K562 (cell line): ENCODE data around the gene C17orf78. TPM values are rescaled to one million over a fixed set of nuclear protein-coding genes. Genes with fewer than 3 reads are reported as not detected.
"Not testable (repeated sequence)": the region's sequence is repeated elsewhere in the genome, so short reads cannot be mapped to it uniquely, and the experiment has no call there.

Experiments
- ATAC-seq: fragments of 200-7000 bp; cut with Tn5 transposase; 3 replicates; pipeline ENCODE4 v1.9.1; 2020; ENCODE audit warnings: moderate library complexity
- BruUV-seq: library from RNA; stranded (reverse); fragments of 400-500 nt; replicated peaks from 2 replicates; lab custom pipeline; 2021; lab: Mats Ljungman, UMichigan
- CTCF ChIA-PET: fragments of 300-600 bp; formaldehyde crosslinking; extraction: SDS; loops from one replicate; lab custom pipeline; 2021; ENCODE audit warnings: low intra/inter-chr PET ratio; lab: Yijun Ruan, JAX
- POLR2A ChIA-PET: fragments of 300-600, 350-650 bp; sonication (Branson Sonifier 250); formaldehyde crosslinking; extraction: SDS; loops from one replicate; lab custom pipeline; 2021; ENCODE audit warnings: antibody characterized with exemption, inconsistent platforms; lab: Yijun Ruan, JAX
- DNase-seq, 4 experiments: peaks; one replicate each; pipeline versions ENCODE4 v3.0.0 to v3.0.0-alpha.2; 2011 to 2018; ENCODE audit warnings: low spot score in 3 of 4, mixed read lengths in 3 of 4; ENCODE audit errors: extremely low read depth in 1 of 4
- FAIRE-seq: peaks from 2 replicates; lab custom pipeline; 2011; peaks lifted over from hg19 to GRCh38; lab: Jason Lieb, UNC
- H2AFZ ChIP-seq: 2 replicates; pipeline ENCODE4 v1.6.0; 2011; ENCODE audit warnings: low read depth, low read length, control low read depth, inconsistent platforms
- H3K27ac ChIP-seq: fragments of 200-600 bp; 3 replicates; pipeline ENCODE4 v1.8.0; 2011; ENCODE audit warnings: low read depth, mild to moderate bottlenecking, control low read depth, inconsistent platforms, low read length, moderate library complexity, mixed read lengths; ENCODE audit errors: extremely low read depth
- H3K27me3 ChIP-seq, 2 experiments: fragments of 300-600 bp in 1 of 2; 2 replicates in 1 of 2; 3 replicates in 1 of 2; pipeline versions ENCODE4 v1.6.0 to v1.8.0; 2011; ENCODE audit warnings: inconsistent platforms in 2 of 2, low read length in 2 of 2, mild to moderate bottlenecking in 1 of 2, mixed read lengths in 1 of 2, moderate library complexity in 1 of 2; ENCODE audit not compliant: control insufficient read depth in 2 of 2, insufficient read depth in 2 of 2
- H3K36me3 ChIP-seq: fragments of 300-600 bp; 3 replicates; pipeline ENCODE4 v1.8.0; 2011; ENCODE audit warnings: mild to moderate bottlenecking, low read length, inconsistent platforms; ENCODE audit not compliant: control insufficient read depth, insufficient read depth
- H3K4me1 ChIP-seq, 2 experiments: fragments of 200-600 bp in 1 of 2; replicated peaks in 1 of 2; 2 replicates in 1 of 2; 3 replicates in 1 of 2; pipeline versions ENCODE4 v1.5.1 to v1.8.0; 2011; ENCODE audit warnings: inconsistent platforms in 2 of 2, low read length in 2 of 2, mild to moderate bottlenecking in 1 of 2, mixed read lengths in 1 of 2, moderate library complexity in 1 of 2; ENCODE audit not compliant: control insufficient read depth in 2 of 2, insufficient read depth in 2 of 2
- H3K4me2 ChIP-seq: 2 replicates; pipeline ENCODE4 v1.6.1; 2011; ENCODE audit warnings: low read length, control low read depth, inconsistent platforms, mixed read lengths; ENCODE audit not compliant: insufficient read depth
- H3K4me3 ChIP-seq: fragments of 200-600 bp; sonication (generic), shearing (Covaris generic); 2 replicates; pipeline ENCODE4 v1.5.1; 2016; ENCODE audit warnings: control low read depth, inconsistent platforms
- H3K79me2 ChIP-seq: fragments of 200-600 bp; 3 replicates; pipeline ENCODE4 v1.8.0; 2011; ENCODE audit warnings: low read length, inconsistent platforms; ENCODE audit not compliant: control insufficient read depth, insufficient read depth
- H3K9ac ChIP-seq, 2 experiments: 2 replicates each; pipeline versions ENCODE4 v1.6.0 to v1.6.1; 2011; ENCODE audit warnings: low read depth in 2 of 2, low read length in 2 of 2, control low read depth in 1 of 2, inconsistent platforms in 1 of 2, mild to moderate bottlenecking in 1 of 2, mixed read lengths in 1 of 2; ENCODE audit not compliant: insufficient read depth in 1 of 2
- H3K9me1 ChIP-seq: one replicate; pipeline ENCODE4 v1.6.0; 2011; ENCODE audit warnings: inconsistent platforms, mild to moderate bottlenecking, low read length, moderate library complexity; ENCODE audit not compliant: control insufficient read depth, insufficient read depth
- H3K9me3 ChIP-seq: replicated peaks from 2 replicates; pipeline ENCODE4 v1.5.1; 2011; ENCODE audit warnings: low read depth, low read length, inconsistent platforms; ENCODE audit not compliant: control insufficient read depth, insufficient read depth
- H4K20me1 ChIP-seq: replicated peaks from 2 replicates; pipeline ENCODE4 v1.6.1; 2011; ENCODE audit warnings: low read length, inconsistent platforms, mixed read lengths; ENCODE audit not compliant: control insufficient read depth, insufficient read depth
- EHMT2 ChIP-seq: fragments of 450-650 bp; IDR thresholded peaks from 2 replicates; pipeline ENCODE4 v1.6.1; 2018; ENCODE audit warnings: antibody characterized with exemption
- ZFP1 ChIP-seq: fragments of 450-650 bp; formaldehyde crosslinking; IDR thresholded peaks from 2 replicates; pipeline ENCODE4 v1.4.0; 2020; ENCODE audit warnings: mild to moderate bottlenecking, mixed read lengths
- WGBS: fragments of 100-300 bp; shearing (Covaris generic); methylation state at CpG from one replicate; pipeline ENCODE4 v1.1.6; 2016; ENCODE audit warnings: low coverage, mixed read lengths; ENCODE audit not compliant: insufficient coverage; ENCODE audit errors: missing lambda C conversion rate; 5-methylcytosine and 5-hydroxymethylcytosine counted together
- in situ Hi-C: fragments of 300-500 bp; cut with MboI; formaldehyde crosslinking; loops from 4 replicates; pipeline ENCODE4 v1.15.0; 2018; ENCODE audit warnings: inconsistent platforms, mixed read lengths
- intact Hi-C: fragments of 100-400 bp; cut with micrococcal nuclease; formaldehyde crosslinking; loops from 2 replicates; pipeline ENCODE4 v1.14.2; 2022
- polyA plus RNA-seq, 8 experiments: library from polyadenylated mRNA; depleted of rRNA in 4 of 8; stranded (reverse) in 5 of 8; unstranded in 3 of 8; fragments of >200 nt; fragmentation: Nextera tagmentation in 2 of 8; fragmentation: Illumina TruSeq in 1 of 8; extraction: Ambion mirVana in 2 of 8; extraction: Trizol in 1 of 8; gene quantifications; 2 replicates each; pipeline versions ENCODE4 v1.2.1 to v1.2.3, GENCODE V29; 2011 to 2014; ENCODE audit warnings: inconsistent platforms in 1 of 8, missing spikeins in 1 of 8
- total RNA-seq, 7 experiments: library from RNA; depleted of rRNA in 6 of 7; stranded (reverse); fragments of >200 nt in 6 of 7; fragmentation: Illumina TruSeq in 2 of 7; extraction: Trizol in 2 of 7; gene quantifications; 2 replicates each; pipeline versions ENCODE4 v1.2.1 to v1.2.3, GENCODE V29; 2011 to 2021; ENCODE audit warnings: low replicate concordance in 1 of 7
- TF ChIP-seq, protein P1 (sequence below): fragments of 450-650 bp; IDR thresholded peaks from 2 replicates; pipeline ENCODE4 v1.6.1; 2016; ENCODE audit warnings: mild to moderate bottlenecking, moderate library complexity

The C17orf78 gene
- total and polyA plus RNA-seq, 9 of the 15 experiments (the other 6 are each of a cell fraction or from before 2014, with no cell fraction given), result not detected

DNA sequence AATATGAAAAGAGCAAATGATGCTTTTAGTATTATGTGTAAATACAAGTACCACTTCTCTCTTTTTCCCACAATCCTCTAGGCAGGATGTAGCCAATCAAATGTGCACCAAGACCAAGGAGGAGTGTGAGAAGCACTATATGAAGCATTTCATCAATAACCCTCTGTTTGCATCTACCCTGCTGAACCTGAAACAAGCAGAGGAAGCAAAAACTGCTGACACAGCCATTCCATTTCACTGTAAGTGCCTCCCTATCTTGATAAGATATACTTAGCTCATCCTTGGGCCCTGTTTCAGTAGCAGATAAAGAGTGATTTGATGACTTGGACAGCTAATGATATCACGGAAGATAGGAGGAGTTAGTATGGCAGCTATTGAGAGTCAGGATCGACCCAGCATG lies 64.6 kb downstream of the C17orf78 start (continued):
- TF ChIP-seq, protein P1, sequence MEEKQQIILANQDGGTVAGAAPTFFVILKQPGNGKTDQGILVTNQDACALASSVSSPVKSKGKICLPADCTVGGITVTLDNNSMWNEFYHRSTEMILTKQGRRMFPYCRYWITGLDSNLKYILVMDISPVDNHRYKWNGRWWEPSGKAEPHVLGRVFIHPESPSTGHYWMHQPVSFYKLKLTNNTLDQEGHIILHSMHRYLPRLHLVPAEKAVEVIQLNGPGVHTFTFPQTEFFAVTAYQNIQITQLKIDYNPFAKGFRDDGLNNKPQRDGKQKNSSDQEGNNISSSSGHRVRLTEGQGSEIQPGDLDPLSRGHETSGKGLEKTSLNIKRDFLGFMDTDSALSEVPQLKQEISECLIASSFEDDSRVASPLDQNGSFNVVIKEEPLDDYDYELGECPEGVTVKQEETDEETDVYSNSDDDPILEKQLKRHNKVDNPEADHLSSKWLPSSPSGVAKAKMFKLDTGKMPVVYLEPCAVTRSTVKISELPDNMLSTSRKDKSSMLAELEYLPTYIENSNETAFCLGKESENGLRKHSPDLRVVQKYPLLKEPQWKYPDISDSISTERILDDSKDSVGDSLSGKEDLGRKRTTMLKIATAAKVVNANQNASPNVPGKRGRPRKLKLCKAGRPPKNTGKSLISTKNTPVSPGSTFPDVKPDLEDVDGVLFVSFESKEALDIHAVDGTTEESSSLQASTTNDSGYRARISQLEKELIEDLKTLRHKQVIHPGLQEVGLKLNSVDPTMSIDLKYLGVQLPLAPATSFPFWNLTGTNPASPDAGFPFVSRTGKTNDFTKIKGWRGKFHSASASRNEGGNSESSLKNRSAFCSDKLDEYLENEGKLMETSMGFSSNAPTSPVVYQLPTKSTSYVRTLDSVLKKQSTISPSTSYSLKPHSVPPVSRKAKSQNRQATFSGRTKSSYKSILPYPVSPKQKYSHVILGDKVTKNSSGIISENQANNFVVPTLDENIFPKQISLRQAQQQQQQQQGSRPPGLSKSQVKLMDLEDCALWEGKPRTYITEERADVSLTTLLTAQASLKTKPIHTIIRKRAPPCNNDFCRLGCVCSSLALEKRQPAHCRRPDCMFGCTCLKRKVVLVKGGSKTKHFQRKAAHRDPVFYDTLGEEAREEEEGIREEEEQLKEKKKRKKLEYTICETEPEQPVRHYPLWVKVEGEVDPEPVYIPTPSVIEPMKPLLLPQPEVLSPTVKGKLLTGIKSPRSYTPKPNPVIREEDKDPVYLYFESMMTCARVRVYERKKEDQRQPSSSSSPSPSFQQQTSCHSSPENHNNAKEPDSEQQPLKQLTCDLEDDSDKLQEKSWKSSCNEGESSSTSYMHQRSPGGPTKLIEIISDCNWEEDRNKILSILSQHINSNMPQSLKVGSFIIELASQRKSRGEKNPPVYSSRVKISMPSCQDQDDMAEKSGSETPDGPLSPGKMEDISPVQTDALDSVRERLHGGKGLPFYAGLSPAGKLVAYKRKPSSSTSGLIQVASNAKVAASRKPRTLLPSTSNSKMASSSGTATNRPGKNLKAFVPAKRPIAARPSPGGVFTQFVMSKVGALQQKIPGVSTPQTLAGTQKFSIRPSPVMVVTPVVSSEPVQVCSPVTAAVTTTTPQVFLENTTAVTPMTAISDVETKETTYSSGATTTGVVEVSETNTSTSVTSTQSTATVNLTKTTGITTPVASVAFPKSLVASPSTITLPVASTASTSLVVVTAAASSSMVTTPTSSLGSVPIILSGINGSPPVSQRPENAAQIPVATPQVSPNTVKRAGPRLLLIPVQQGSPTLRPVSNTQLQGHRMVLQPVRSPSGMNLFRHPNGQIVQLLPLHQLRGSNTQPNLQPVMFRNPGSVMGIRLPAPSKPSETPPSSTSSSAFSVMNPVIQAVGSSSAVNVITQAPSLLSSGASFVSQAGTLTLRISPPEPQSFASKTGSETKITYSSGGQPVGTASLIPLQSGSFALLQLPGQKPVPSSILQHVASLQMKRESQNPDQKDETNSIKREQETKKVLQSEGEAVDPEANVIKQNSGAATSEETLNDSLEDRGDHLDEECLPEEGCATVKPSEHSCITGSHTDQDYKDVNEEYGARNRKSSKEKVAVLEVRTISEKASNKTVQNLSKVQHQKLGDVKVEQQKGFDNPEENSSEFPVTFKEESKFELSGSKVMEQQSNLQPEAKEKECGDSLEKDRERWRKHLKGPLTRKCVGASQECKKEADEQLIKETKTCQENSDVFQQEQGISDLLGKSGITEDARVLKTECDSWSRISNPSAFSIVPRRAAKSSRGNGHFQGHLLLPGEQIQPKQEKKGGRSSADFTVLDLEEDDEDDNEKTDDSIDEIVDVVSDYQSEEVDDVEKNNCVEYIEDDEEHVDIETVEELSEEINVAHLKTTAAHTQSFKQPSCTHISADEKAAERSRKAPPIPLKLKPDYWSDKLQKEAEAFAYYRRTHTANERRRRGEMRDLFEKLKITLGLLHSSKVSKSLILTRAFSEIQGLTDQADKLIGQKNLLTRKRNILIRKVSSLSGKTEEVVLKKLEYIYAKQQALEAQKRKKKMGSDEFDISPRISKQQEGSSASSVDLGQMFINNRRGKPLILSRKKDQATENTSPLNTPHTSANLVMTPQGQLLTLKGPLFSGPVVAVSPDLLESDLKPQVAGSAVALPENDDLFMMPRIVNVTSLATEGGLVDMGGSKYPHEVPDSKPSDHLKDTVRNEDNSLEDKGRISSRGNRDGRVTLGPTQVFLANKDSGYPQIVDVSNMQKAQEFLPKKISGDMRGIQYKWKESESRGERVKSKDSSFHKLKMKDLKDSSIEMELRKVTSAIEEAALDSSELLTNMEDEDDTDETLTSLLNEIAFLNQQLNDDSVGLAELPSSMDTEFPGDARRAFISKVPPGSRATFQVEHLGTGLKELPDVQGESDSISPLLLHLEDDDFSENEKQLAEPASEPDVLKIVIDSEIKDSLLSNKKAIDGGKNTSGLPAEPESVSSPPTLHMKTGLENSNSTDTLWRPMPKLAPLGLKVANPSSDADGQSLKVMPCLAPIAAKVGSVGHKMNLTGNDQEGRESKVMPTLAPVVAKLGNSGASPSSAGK, result no peak
- TF ChIP-seq EHMT2, result no peak
- TF ChIP-seq ZFP1 (CRISPR knock-in tag), result no peak

DNA sequence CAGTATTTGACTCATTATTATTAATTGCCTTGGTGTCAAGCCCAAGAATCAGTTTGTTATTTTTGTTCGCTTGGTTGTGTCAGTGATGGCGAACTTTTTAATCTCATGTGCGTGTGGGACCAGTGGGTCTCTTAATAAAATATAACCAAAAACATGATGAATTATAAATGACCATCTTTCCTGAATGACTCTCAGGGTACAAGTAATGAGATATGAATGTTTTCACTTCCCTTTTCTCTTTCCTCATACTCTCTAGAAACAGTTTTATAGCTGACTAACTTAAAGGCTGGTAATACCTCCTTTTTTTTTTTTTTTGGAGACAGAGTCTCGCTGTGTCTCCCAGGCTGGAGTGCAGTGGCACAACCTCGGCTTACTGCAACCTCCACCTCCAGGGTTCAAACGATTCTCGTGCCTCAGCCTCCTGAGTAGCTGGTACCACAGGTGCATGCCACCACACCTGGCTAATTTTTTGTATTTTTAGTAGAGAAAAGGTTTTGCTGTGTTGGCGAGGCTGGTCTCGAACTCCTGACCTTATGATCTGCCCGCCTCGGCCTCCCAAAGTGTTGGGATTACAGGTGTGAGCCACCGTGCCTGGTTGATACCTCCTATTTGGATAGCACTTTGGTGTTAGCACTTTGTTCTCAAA lies 65.7 kb downstream of the C17orf78 start:
- peaks cover 72% of the 10 kb centered on the region for H3K36me3 ChIP-seq
- POLR2A ChIA-PET, H3K27ac ChIP-seq, H4K20me1 ChIP-seq, intact Hi-C loops, H2AFZ ChIP-seq, H3K79me2 ChIP-seq, FAIRE-seq, H3K9me1 ChIP-seq, H3K4me2 ChIP-seq, H3K9me3 ChIP-seq, ATAC-seq, H3K27me3 ChIP-seq, H3K9ac ChIP-seq, in situ Hi-C loops, CTCF ChIA-PET, BruUV-seq, DNase-seq, H3K4me3 ChIP-seq, H3K4me1 ChIP-seq: not testable (repeated sequence)
- 95% methylated on average over 10 of the region's 12 CpGs for WGBS
